Stimulated activated CD4-positive, alpha-beta T cell treated with anti-CD3 and anti-CD28 coated beads, TNF-alpha, amount 100 ng/mL, for 48 hours (primary cell): ENCODE results near the gene SNRPA1.

Source experiments
- DNase-seq, 3 donors: peaks; one replicate each; pipeline ENCODE4 v3.0.0-alpha.2; 2020; ENCODE audit warnings: low read depth in 3 of 3

The SNRPA1 gene

GRCh38 chr15:101264911-101265641 is 30.0 kb downstream of the SNRPA1 start:
- DNase-seq, result no peak

GRCh38 chr15:101264011-101264410 is 31.0 kb downstream of the SNRPA1 start:
- no peak for DNase-seq

- no peak for DNase-seq
These were observed 32.5 kb downstream of the SNRPA1 start for GRCh38 chr15:101262551-101262950.

GRCh38 chr15:101258238-101259144 is 36.6 kb downstream of the SNRPA1 start:
- no peak for DNase-seq

GRCh38 chr15:101256757-101257156 is 38.3 kb downstream of the SNRPA1 start:
- DNase-seq, result no peak

GRCh38 chr15:101255615-101256241 is 39.3 kb downstream of the SNRPA1 start:
- DNase-seq, result no peak

GRCh38 chr15:101255051-101255395 is 40.0 kb downstream of the SNRPA1 start:
- no peak for DNase-seq

GRCh38 chr15:101254157-101255050 is 40.6 kb downstream of the SNRPA1 start:
- no peak for DNase-seq

GRCh38 chr15:101252836-101253235 is 42.2 kb downstream of the SNRPA1 start:
- no peak for DNase-seq

GRCh38 chr15:101251830-101252820 is 42.9 kb downstream of the SNRPA1 start, which contains the start of gene CHSY1:
Gene CHSY1 (minus strand): TSS chr15:101252048. CDS start chr15:101251456, 592 bp downstream.
- DNase-seq, result peak; percentile 76 to 80 (median 77)

GRCh38 chr15:101250873-101251829 is 43.9 kb downstream of the SNRPA1 start:
- DNase-seq, result peak in 1 of 3 donors; percentile 31

GRCh38 chr15:101250341-101250831 is 44.7 kb downstream of the SNRPA1 start:
- DNase-seq, result no peak

GRCh38 chr15:101248274-101248673 is 46.8 kb downstream of the SNRPA1 start:
- no peak for DNase-seq

GRCh38 chr15:101246824-101247745 is 48.0 kb downstream of the SNRPA1 start:
- DNase-seq, result no peak

- DNase-seq, result no peak
These were observed 48.7 kb downstream of the SNRPA1 start for GRCh38 chr15:101246391-101246790.

- DNase-seq, result no peak
These were observed 50.0 kb downstream of the SNRPA1 start for GRCh38 chr15:101244889-101245668.
